OCI-LY1 (cell line): Measurements from ENCODE around the gene DNAJC7.
A peak's percentile ranks its signal among the peaks of the same experiment; 100 is the strongest.
"Not testable (repeated sequence)": the region's sequence is repeated elsewhere in the genome, so short reads cannot be mapped to it uniquely, and the experiment has no call there.

Source experiments
- H2AFZ ChIP-seq: fragments of 200-600 bp; sonication (generic), shearing (Covaris generic); 2 replicates; pipeline ENCODE4 v1.6.0; 2014; ENCODE audit warnings: antibody characterized with exemption, mild to moderate bottlenecking, low read length
- H3F3A ChIP-seq: fragments of 200-600 bp; sonication (generic), shearing (Covaris generic); 2 replicates; pipeline ENCODE4 v1.6.0; 2014; ENCODE audit warnings: mild to moderate bottlenecking, antibody characterized with exemption, low read length, moderate library complexity; ENCODE audit not compliant: insufficient read depth
- H3K27ac ChIP-seq: fragments of 200-600 bp; sonication (generic); 2 replicates; pipeline ENCODE4 v1.5.1; 2014; ENCODE audit warnings: low read length, mixed run types, mild to moderate bottlenecking, low read depth; ENCODE audit not compliant: poor library complexity, severe bottlenecking
- H3K27me3 ChIP-seq: fragments of 200-600 bp; sonication (generic); 2 replicates; pipeline ENCODE4 v1.6.0; 2014; ENCODE audit warnings: antibody characterized with exemption, mild to moderate bottlenecking, low read length, moderate library complexity; ENCODE audit not compliant: insufficient read depth
- H3K36me3 ChIP-seq: fragments of 200-600 bp; sonication (generic); 2 replicates; pipeline ENCODE4 v1.6.1; 2014; ENCODE audit warnings: mild to moderate bottlenecking, antibody characterized with exemption, low read length, moderate library complexity, mixed read lengths; ENCODE audit not compliant: insufficient read depth
- H3K4me1 ChIP-seq: fragments of 200-600 bp; sonication (generic); 2 replicates; pipeline ENCODE4 v1.5.1; 2014; ENCODE audit warnings: mild to moderate bottlenecking, low read length, moderate library complexity; ENCODE audit not compliant: insufficient read depth, severe bottlenecking
- H3K4me2 ChIP-seq: fragments of 200-600 bp; sonication (generic), shearing (Covaris generic); 2 replicates; pipeline ENCODE4 v1.6.1; 2014; ENCODE audit warnings: low read length
- H3K4me3 ChIP-seq: fragments of 200-600 bp; sonication (generic); 2 replicates; pipeline ENCODE4 v1.5.1; 2014; ENCODE audit warnings: low read length, low read depth, mild to moderate bottlenecking, mixed read lengths; ENCODE audit not compliant: poor library complexity, severe bottlenecking
- H3K79me2 ChIP-seq: fragments of 200-600 bp; shearing (Covaris generic); 2 replicates; pipeline ENCODE4 v1.6.1; 2016; ENCODE audit warnings: mixed run types, low read length, mixed read lengths; ENCODE audit not compliant: insufficient read depth
- H3K9ac ChIP-seq: fragments of 200-600 bp; sonication (generic), shearing (Covaris generic); 2 replicates; pipeline ENCODE4 v1.6.1; 2014; ENCODE audit warnings: mild to moderate bottlenecking, low read length, mixed read lengths
- H3K9me2 ChIP-seq: fragments of 200-600 bp; sonication (generic), shearing (Covaris generic); 2 replicates; pipeline ENCODE4 v1.6.1; 2014; ENCODE audit warnings: low read depth, mild to moderate bottlenecking, low read length, mixed read lengths
- H3K9me3 ChIP-seq: fragments of 200-600 bp; shearing (Covaris generic); 2 replicates; pipeline ENCODE4 v1.6.1; 2014; ENCODE audit warnings: low read length, mixed read lengths
- H4K20me1 ChIP-seq: fragments of 200-600 bp; sonication (generic), shearing (Covaris generic); 2 replicates; pipeline ENCODE4 v1.6.0; 2016; ENCODE audit warnings: mild to moderate bottlenecking, low read length; ENCODE audit not compliant: insufficient read depth
- EZH2 ChIP-seq: fragments of 200-600 bp; sonication (generic), shearing (Covaris generic); IDR thresholded peaks from 2 replicates; pipeline ENCODE4 v1.8.0; 2017; ENCODE audit warnings: borderline replicate concordance, mixed run types, mild to moderate bottlenecking, antibody characterized with exemption, low read length, moderate library complexity, mixed read lengths
- TF ChIP-seq, protein P1 (sequence below): fragments of 200-600 bp; sonication (generic), shearing (Covaris generic); IDR thresholded peaks from 2 replicates; pipeline ENCODE4 v1.5.1; 2017; ENCODE audit warnings: mild to moderate bottlenecking, antibody characterized with exemption, low read length, moderate library complexity, mixed read lengths

DNAJC7 gene

DNA sequence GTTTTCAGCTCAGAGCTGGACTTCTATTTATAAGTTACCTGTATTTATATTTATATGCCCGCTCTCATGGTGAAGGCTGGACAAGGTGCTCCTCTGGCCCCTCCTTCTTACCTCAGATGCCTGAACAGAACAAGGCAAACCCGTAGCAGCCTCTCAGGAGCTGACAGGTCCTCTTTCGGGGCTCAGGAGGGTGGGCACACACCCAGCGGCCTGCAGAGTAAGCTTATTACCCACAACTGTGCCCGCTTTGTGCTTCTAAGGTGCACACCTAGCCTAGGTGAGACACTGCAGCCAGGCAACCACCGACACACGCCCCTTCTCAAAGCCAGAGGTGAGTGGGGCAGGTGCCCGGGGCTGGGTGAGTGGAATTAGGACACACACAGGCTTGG lies 7.9 kb upstream of the DNAJC7 start:
- peaks cover 28% of the 10 kb centered on the region for H3K36me3 ChIP-seq
- TF ChIP-seq, protein P1, sequence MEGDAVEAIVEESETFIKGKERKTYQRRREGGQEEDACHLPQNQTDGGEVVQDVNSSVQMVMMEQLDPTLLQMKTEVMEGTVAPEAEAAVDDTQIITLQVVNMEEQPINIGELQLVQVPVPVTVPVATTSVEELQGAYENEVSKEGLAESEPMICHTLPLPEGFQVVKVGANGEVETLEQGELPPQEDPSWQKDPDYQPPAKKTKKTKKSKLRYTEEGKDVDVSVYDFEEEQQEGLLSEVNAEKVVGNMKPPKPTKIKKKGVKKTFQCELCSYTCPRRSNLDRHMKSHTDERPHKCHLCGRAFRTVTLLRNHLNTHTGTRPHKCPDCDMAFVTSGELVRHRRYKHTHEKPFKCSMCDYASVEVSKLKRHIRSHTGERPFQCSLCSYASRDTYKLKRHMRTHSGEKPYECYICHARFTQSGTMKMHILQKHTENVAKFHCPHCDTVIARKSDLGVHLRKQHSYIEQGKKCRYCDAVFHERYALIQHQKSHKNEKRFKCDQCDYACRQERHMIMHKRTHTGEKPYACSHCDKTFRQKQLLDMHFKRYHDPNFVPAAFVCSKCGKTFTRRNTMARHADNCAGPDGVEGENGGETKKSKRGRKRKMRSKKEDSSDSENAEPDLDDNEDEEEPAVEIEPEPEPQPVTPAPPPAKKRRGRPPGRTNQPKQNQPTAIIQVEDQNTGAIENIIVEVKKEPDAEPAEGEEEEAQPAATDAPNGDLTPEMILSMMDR: no peak; the same call in 1 of the 2 replicates
- TF ChIP-seq EZH2: no peak
- H3K9me3 ChIP-seq: no peaks in the 10 kb centered on the region
- H2AFZ ChIP-seq: no peak overlapping the region
- H4K20me1 ChIP-seq: no peaks in the 10 kb centered on the region
- peaks cover 2% of the 10 kb centered on the region; the same call in 1 of the 2 replicates for H3K79me2 ChIP-seq
- H3K9me2 ChIP-seq: no peaks in the 10 kb centered on the region
- peaks cover 18% of the 10 kb centered on the region for H3K4me1 ChIP-seq
- no peaks in the 10 kb centered on the region for H3F3A ChIP-seq
- no peak overlapping the region for H3K27ac ChIP-seq
- no peak overlapping the region for H3K4me2 ChIP-seq
- H3K9ac ChIP-seq: no peak overlapping the region
- H3K27me3 ChIP-seq: no peaks in the 10 kb centered on the region
- no peak overlapping the region for H3K4me3 ChIP-seq

DNA sequence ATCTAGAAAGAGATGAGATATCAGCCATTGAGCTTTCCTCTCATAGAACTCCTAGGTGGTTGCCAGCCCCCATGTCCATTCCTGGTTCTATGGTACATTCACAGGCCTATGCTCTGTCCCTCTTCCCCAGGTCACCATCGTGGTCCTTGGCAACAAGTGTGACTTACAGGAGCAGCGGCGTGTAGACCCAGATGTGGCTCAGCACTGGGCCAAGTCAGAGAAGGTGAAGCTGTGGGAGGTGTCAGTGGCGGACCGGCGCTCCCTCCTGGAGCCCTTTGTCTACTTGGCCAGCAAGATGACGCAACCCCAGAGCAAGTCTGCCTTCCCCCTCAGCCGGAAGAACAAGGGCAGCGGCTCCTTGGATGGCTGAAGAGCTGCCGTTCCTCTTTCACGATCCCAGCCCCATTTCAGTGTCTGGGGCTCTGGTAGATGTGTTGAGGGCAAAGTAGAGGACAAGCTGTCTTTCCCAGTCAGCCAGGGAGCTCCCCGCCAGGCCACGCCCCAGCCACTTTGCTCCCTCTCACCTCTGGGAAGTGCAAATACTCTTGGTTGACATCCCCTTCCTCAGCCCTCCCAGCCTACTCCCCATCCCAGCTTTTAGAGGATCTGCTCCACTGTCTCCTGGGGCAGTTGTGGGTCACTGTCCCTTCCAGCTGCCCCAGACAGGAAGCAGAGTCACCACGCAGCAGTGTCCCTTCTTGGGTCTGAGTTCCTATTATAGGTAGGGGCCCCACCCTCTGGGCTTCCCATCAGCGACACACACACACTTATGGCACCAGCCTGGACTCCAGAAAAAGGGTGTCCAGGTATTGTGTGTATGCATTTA lies 6.5 kb upstream of the DNAJC7 start:
- no peaks in the 10 kb centered on the region for H3K27me3 ChIP-seq
- H3K4me1 ChIP-seq: peaks cover 23% of the 10 kb centered on the region
- H3K27ac ChIP-seq: no peak overlapping the region
- H3F3A ChIP-seq: no peaks in the 10 kb centered on the region
- no peak overlapping the region for H3K4me2 ChIP-seq
- peaks cover 3% of the 10 kb centered on the region; the same call in 1 of the 2 replicates for H3K79me2 ChIP-seq
- no peak overlapping the region for H3K9ac ChIP-seq
- H4K20me1 ChIP-seq: no peaks in the 10 kb centered on the region
- no peaks in the 10 kb centered on the region for H3K9me2 ChIP-seq
- H2AFZ ChIP-seq: no peak overlapping the region
- TF ChIP-seq EZH2: no peak
- TF ChIP-seq, protein P1: no peak
- no peak overlapping the region for H3K4me3 ChIP-seq
- H3K9me3 ChIP-seq: no peaks in the 10 kb centered on the region
- H3K36me3 ChIP-seq: peaks cover 28% of the 10 kb centered on the region

DNA sequence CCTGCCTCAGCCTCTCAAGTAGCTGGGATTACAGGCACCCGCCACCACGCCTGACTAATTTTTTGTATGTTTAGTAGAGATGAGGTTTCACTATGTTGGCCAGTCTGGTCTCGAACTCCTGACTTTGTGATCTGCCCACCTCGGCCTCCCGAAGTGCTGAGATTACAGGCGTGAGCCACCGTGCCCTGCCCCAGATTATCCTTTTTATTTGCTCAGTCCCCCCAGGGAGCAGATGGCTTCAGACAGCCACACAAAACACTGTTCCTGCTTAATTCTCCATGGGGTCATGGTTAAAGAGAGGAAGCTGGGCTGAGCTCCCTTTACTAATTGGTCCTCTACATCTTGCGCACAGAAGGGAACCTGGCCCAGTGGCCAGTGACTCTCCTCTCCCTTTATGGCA lies 3.6 kb upstream of the DNAJC7 start:
- not testable (repeated sequence) for H3K27me3 ChIP-seq, H3K27ac ChIP-seq, H3K9me2 ChIP-seq, H3K9me3 ChIP-seq, H4K20me1 ChIP-seq, H2AFZ ChIP-seq, H3F3A ChIP-seq
- peak overlapping the region; percentile 86 for H3K4me3 ChIP-seq
- H3K9ac ChIP-seq: peak overlapping the region; percentile 93
- H3K4me1 ChIP-seq: peaks cover 38% of the 10 kb centered on the region
- peaks cover 15% of the 10 kb centered on the region for H3K79me2 ChIP-seq
- H3K4me2 ChIP-seq: peak overlapping the region; percentile 71
- peaks cover 28% of the 10 kb centered on the region for H3K36me3 ChIP-seq
